GM12878 (cell line): Measurements from ENCODE around the gene GALE. TPM values are rescaled to one million over a fixed set of nuclear protein-coding genes. Genes with fewer than 3 reads are reported as not detected.

Experiments
- ATAC-seq: fragments of 200-7000 bp; cut with Tn5 transposase; 3 replicates; pipeline ENCODE4 v1.9.1; 2020; ENCODE audit warnings: mild to moderate bottlenecking, moderate library complexity
- BruUV-seq: library from RNA; stranded (reverse); fragments of 400-500 nt; replicated peaks from 2 replicates; lab custom pipeline; 2021; lab: Mats Ljungman, UMichigan
- CTCF ChIA-PET: fragments of 300-600 bp; sonication (Branson Sonifier 250); formaldehyde crosslinking; extraction: SDS; loops from one replicate; lab custom pipeline; 2021; ENCODE audit warnings: inconsistent platforms; lab: Yijun Ruan, JAX
- POLR2A ChIA-PET: fragments of 350-600 bp; formaldehyde crosslinking; extraction: SDS; loops from one replicate; lab custom pipeline; 2021; ENCODE audit warnings: inconsistent platforms; lab: Charles Lee
- RAD21 ChIA-PET: fragments of 300-600 bp; sonication (Branson Sonifier 250); formaldehyde crosslinking; loops from one replicate; lab custom pipeline; 2023; ENCODE audit warnings: antibody characterized with exemption; ENCODE audit not compliant: unreplicated experiment; lab: Charles Lee
- SMC1A ChIA-PET: fragments of 300-600 bp; sonication (Branson Sonifier 250); formaldehyde crosslinking; loops from one replicate; lab custom pipeline; 2023; ENCODE audit not compliant: unreplicated experiment, uncharacterized antibody; lab: Charles Lee
- DNase-seq: peaks from one replicate; pipeline ENCODE4 v3.0.0-alpha.2; 2011; ENCODE audit warnings: low read depth, low spot score
- FAIRE-seq: peaks from 3 replicates; lab custom pipeline; 2011; peaks lifted over from hg19 to GRCh38; lab: Jason Lieb, UNC
- H2AFZ ChIP-seq: 2 replicates; pipeline ENCODE4 v1.6.0; 2011; ENCODE audit warnings: low read depth, low read length, control low read depth; ENCODE audit not compliant: control insufficient read depth
- H3K27ac ChIP-seq: 2 replicates; pipeline ENCODE4 v1.5.1; 2011; ENCODE audit warnings: control low read depth; ENCODE audit not compliant: control insufficient read depth, insufficient read depth
- H3K27me3 ChIP-seq, 2 experiments: replicated peaks in 1 of 2; 2 replicates each; pipeline versions ENCODE4 v1.6.0 to v1.6.1; 2011; ENCODE audit warnings: low read length in 1 of 2; ENCODE audit not compliant: control insufficient read depth in 2 of 2, insufficient read depth in 2 of 2
- H3K36me3 ChIP-seq, 2 experiments: 2 replicates each; pipeline ENCODE4 v1.5.1; 2011; ENCODE audit warnings: low read length in 1 of 2; ENCODE audit not compliant: control insufficient read depth in 2 of 2, insufficient read depth in 2 of 2
- H3K4me1 ChIP-seq: 2 replicates; pipeline ENCODE4 v1.6.1; 2011; ENCODE audit warnings: mild to moderate bottlenecking, low read length, moderate library complexity, mixed read lengths; ENCODE audit not compliant: control insufficient read depth, insufficient read depth
- H3K4me2 ChIP-seq: 2 replicates; pipeline ENCODE4 v1.6.0; 2011; ENCODE audit warnings: control low read depth; ENCODE audit not compliant: control insufficient read depth, insufficient read depth
- H3K4me3 ChIP-seq: fragments of 200-600 bp; sonication (generic); 2 replicates; pipeline ENCODE4 v1.5.1; 2016
- H3K79me2 ChIP-seq: 2 replicates; pipeline ENCODE4 v1.6.0; 2011; ENCODE audit warnings: low read length; ENCODE audit not compliant: control insufficient read depth, insufficient read depth
- H3K9ac ChIP-seq: 2 replicates; pipeline ENCODE4 v1.8.0; 2011; ENCODE audit warnings: low read length, control low read depth, mixed read lengths; ENCODE audit not compliant: control insufficient read depth, insufficient read depth
- H3K9me3 ChIP-seq: replicated peaks from 3 replicates; pipeline ENCODE4 v1.5.1; 2011; ENCODE audit warnings: mild to moderate bottlenecking, low read length; ENCODE audit not compliant: control insufficient read depth, insufficient read depth
- H4K20me1 ChIP-seq: 2 replicates; pipeline ENCODE4 v1.6.0; 2011; ENCODE audit not compliant: control insufficient read depth, insufficient read depth
- POU2F2 ChIP-seq: IDR thresholded peaks from 3 replicates; pipeline ENCODE4 v1.6.1; 2011; ENCODE audit warnings: low read depth, mild to moderate bottlenecking, low read length, borderline replicate concordance
- SUZ12 ChIP-seq: fragments of 200-600 bp; sonication (generic); IDR thresholded peaks from one replicate; pipeline ENCODE4 v1.6.1; 2018; ENCODE audit warnings: antibody characterized with exemption, mild to moderate bottlenecking; ENCODE audit not compliant: unreplicated experiment
- ZNF24 ChIP-seq: fragments of 450-650 bp; IDR thresholded peaks from 2 replicates; pipeline ENCODE4 v1.6.1; 2017; ENCODE audit warnings: antibody characterized with exemption, mild to moderate bottlenecking
- WGBS: methylation state at CpG from one replicate; pipeline ENCODE4 v1.1.6; 2016; ENCODE audit warnings: low lambda C conversion rate; ENCODE audit not compliant: insufficient replicate concordance, insufficient coverage; ENCODE audit errors: missing lambda C conversion rate; 5-methylcytosine and 5-hydroxymethylcytosine counted together
- in situ Hi-C: fragments of 300-500 bp; cut with MboI; formaldehyde crosslinking; loops from 9 replicates; pipeline ENCODE4 v1.14.3; 2018; ENCODE audit warnings: mixed read lengths
- intact Hi-C: fragments of 100-400 bp; cut with micrococcal nuclease; formaldehyde crosslinking; loops from one replicate; pipeline ENCODE4 v1.14.2; 2022; ENCODE audit not compliant: unreplicated experiment
- polyA plus RNA-seq, 11 experiments: library from polyadenylated mRNA; depleted of rRNA in 4 of 11; unstranded in 6 of 11; stranded (reverse) in 5 of 11; fragments of >200 nt; fragmentation: Nextera tagmentation in 4 of 11; fragmentation: Illumina TruSeq in 1 of 11; extraction: Ambion mirVana in 4 of 11; extraction: Trizol in 1 of 11; gene quantifications; 1 replicate in 1 of 11; 2 replicates in 10 of 11; pipeline versions ENCODE4 v1.2.1 to v1.2.3, GENCODE V29; 2011 to 2016; ENCODE audit warnings: inconsistent platforms in 2 of 11, missing spikeins in 2 of 11, low read depth in 1 of 11
- total RNA-seq, 4 experiments: library from RNA; depleted of rRNA in 3 of 4; stranded (reverse); fragments of >200 nt in 3 of 4; fragmentation: Illumina TruSeq in 1 of 4; extraction: Trizol in 1 of 4; gene quantifications; 2 replicates each; pipeline versions ENCODE4 v1.2.1 to v1.2.3, GENCODE V29; 2013 to 2021
- TF ChIP-seq, protein P1 (sequence below): fragments of 450-650 bp; formaldehyde crosslinking; IDR thresholded peaks from 2 replicates; pipeline ENCODE4 v1.4.0; 2020; ENCODE audit warnings: mild to moderate bottlenecking, moderate library complexity
- TF ChIP-seq, protein P2 (sequence below): fragments of 450-650 bp; IDR thresholded peaks from 2 replicates; pipeline ENCODE4 v1.6.1; 2017; ENCODE audit warnings: mild to moderate bottlenecking, moderate library complexity
- TF ChIP-seq, protein P3 (sequence below): fragments of 450-650 bp; IDR thresholded peaks from 2 replicates; pipeline ENCODE4 v1.6.1; 2017; ENCODE audit warnings: borderline replicate concordance

Gene GALE
- total and polyA plus RNA-seq, 10 of the 15 experiments (the other 5 are each of a cell fraction or from before 2014, with no cell fraction given), result 4.2 to 93.7 (median 40.4) TPM

DNA sequence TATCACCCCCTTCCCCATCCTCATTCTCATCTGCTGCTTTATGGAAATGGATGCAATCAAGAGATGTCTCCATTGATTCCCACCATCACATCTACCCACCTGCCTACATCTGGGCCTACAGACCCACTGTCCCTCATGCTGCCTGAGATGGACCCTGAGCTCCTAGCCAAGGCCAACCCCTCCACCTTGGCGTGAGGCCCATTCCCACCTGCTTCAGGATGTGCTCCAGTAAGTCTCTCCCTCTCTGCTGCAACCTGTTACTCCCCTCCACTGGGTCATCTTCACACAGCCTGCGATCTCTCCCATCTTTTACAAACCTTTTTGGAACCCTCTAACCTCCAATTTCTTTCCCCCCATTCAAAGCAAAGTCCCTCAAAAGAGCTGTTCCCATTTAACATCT, 4.5 kb upstream of the GALE start:
- WGBS, result 100% methylated on average over 2 of the region's 2 CpGs
- H3K27ac ChIP-seq, result no peak overlapping the region
- H3K4me3 ChIP-seq, result no peak overlapping the region
- no peaks in the 10 kb centered on the region; the same call in 1 of the 2 replicates for H3K79me2 ChIP-seq
- CTCF ChIA-PET, result interaction anchor here (0.6 to 7.5 kb wide), 4 partner anchors 30 to 112 kb away, joined by 3 to 63 read pairs (median 4); no protein-coding TSS in a partner anchor
- ATAC-seq (no peak), DNase-seq (no peak), FAIRE-seq (no peak)
- intact Hi-C loops (no loop called here), in situ Hi-C loops (loop anchor here (5.0 to 10.0 kb wide), 2 partner anchors 60 to 112 kb away; partner anchors contain the start of gene FUCA1)
- H2AFZ ChIP-seq, result no peak overlapping the region
- peaks cover 0 to 8% of the 10 kb centered on the region in 2 experiments; a peak in 2 of 4 replicates for H3K36me3 ChIP-seq
- no peaks in the 10 kb centered on the region for H3K27me3 ChIP-seq
- H3K4me1 ChIP-seq, result peaks cover 14% of the 10 kb centered on the region
- POLR2A ChIA-PET, result no interaction called here
- H4K20me1 ChIP-seq, result no peaks in the 10 kb centered on the region
- H3K9ac ChIP-seq, result no peak overlapping the region
- H3K4me2 ChIP-seq, result no peak overlapping the region
- SMC1A ChIA-PET, result interaction anchor here (0.8 to 1.0 kb wide), 2 partner anchors 13 to 33 kb away, joined by 3 to 4 read pairs; partner anchors contain the start of gene LYPLA2
- no peaks in the 10 kb centered on the region for H3K9me3 ChIP-seq
- no TSS peak for BruUV-seq
- TF ChIP-seq POU2F2, result no peak
- TF ChIP-seq SUZ12, result no peak
- TF ChIP-seq, protein P1, sequence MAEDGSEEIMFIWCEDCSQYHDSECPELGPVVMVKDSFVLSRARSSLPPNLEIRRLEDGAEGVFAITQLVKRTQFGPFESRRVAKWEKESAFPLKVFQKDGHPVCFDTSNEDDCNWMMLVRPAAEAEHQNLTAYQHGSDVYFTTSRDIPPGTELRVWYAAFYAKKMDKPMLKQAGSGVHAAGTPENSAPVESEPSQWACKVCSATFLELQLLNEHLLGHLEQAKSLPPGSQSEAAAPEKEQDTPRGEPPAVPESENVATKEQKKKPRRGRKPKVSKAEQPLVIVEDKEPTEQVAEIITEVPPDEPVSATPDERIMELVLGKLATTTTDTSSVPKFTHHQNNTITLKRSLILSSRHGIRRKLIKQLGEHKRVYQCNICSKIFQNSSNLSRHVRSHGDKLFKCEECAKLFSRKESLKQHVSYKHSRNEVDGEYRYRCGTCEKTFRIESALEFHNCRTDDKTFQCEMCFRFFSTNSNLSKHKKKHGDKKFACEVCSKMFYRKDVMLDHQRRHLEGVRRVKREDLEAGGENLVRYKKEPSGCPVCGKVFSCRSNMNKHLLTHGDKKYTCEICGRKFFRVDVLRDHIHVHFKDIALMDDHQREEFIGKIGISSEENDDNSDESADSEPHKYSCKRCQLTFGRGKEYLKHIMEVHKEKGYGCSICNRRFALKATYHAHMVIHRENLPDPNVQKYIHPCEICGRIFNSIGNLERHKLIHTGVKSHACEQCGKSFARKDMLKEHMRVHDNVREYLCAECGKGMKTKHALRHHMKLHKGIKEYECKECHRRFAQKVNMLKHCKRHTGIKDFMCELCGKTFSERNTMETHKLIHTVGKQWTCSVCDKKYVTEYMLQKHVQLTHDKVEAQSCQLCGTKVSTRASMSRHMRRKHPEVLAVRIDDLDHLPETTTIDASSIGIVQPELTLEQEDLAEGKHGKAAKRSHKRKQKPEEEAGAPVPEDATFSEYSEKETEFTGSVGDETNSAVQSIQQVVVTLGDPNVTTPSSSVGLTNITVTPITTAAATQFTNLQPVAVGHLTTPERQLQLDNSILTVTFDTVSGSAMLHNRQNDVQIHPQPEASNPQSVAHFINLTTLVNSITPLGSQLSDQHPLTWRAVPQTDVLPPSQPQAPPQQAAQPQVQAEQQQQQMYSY (CRISPR knock-in tag), result no peak
- TF ChIP-seq, protein P2, sequence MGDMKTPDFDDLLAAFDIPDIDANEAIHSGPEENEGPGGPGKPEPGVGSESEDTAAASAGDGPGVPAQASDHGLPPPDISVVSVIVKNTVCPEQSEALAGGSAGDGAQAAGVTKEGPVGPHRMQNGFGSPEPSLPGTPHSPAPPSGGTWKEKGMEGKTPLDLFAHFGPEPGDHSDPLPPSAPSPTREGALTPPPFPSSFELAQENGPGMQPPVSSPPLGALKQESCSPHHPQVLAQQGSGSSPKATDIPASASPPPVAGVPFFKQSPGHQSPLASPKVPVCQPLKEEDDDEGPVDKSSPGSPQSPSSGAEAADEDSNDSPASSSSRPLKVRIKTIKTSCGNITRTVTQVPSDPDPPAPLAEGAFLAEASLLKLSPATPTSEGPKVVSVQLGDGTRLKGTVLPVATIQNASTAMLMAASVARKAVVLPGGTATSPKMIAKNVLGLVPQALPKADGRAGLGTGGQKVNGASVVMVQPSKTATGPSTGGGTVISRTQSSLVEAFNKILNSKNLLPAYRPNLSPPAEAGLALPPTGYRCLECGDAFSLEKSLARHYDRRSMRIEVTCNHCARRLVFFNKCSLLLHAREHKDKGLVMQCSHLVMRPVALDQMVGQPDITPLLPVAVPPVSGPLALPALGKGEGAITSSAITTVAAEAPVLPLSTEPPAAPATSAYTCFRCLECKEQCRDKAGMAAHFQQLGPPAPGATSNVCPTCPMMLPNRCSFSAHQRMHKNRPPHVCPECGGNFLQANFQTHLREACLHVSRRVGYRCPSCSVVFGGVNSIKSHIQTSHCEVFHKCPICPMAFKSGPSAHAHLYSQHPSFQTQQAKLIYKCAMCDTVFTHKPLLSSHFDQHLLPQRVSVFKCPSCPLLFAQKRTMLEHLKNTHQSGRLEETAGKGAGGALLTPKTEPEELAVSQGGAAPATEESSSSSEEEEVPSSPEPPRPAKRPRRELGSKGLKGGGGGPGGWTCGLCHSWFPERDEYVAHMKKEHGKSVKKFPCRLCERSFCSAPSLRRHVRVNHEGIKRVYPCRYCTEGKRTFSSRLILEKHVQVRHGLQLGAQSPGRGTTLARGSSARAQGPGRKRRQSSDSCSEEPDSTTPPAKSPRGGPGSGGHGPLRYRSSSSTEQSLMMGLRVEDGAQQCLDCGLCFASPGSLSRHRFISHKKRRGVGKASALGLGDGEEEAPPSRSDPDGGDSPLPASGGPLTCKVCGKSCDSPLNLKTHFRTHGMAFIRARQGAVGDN, result no peak
- TF ChIP-seq, protein P3, sequence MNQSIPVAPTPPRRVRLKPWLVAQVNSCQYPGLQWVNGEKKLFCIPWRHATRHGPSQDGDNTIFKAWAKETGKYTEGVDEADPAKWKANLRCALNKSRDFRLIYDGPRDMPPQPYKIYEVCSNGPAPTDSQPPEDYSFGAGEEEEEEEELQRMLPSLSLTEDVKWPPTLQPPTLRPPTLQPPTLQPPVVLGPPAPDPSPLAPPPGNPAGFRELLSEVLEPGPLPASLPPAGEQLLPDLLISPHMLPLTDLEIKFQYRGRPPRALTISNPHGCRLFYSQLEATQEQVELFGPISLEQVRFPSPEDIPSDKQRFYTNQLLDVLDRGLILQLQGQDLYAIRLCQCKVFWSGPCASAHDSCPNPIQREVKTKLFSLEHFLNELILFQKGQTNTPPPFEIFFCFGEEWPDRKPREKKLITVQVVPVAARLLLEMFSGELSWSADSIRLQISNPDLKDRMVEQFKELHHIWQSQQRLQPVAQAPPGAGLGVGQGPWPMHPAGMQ, result no peak
- no peak for TF ChIP-seq ZNF24
- RAD21 ChIA-PET, result interaction anchor here (1.5 kb wide), 1 partner anchor 112 kb away, joined by 6 read pairs; no protein-coding TSS in a partner anchor
